Calu3 (cell line): Measurements from ENCODE around the gene CD38. TPM values are rescaled to one million over a fixed set of nuclear protein-coding genes. Genes with fewer than 3 reads are reported as not detected.

Experiments
- BruUV-seq: library from RNA; stranded (reverse); fragments of 400-500 nt; replicated peaks from 2 replicates; lab custom pipeline; 2021; lab: Mats Ljungman, UMichigan
- CTCF ChIA-PET: fragments of 300-600 bp; sonication (Branson Sonifier 250); formaldehyde crosslinking; loops from one replicate; lab custom pipeline; 2022; ENCODE audit warnings: antibody characterized with exemption; lab: Charles Lee
- DNase-seq: peaks from one replicate; pipeline ENCODE4 v3.0.0; 2022
- H3K27ac Mint-ChIP-seq: one replicate; pipeline ENCODE4 v1.8.0; 2022; ENCODE audit warnings: mixed read lengths; ENCODE audit not compliant: unreplicated experiment
- H3K27me3 Mint-ChIP-seq: one replicate; pipeline ENCODE4 v1.8.0; 2022; ENCODE audit warnings: mixed read lengths; ENCODE audit not compliant: unreplicated experiment
- H3K36me3 Mint-ChIP-seq: one replicate; pipeline ENCODE4 v1.8.0; 2022; ENCODE audit warnings: mild to moderate bottlenecking, moderate library complexity, mixed read lengths; ENCODE audit not compliant: insufficient read depth, unreplicated experiment
- H3K4me1 Mint-ChIP-seq: one replicate; pipeline ENCODE4 v1.8.0; 2022; ENCODE audit warnings: mild to moderate bottlenecking, low read depth, mixed read lengths; ENCODE audit not compliant: unreplicated experiment
- H3K4me3 Mint-ChIP-seq: one replicate; pipeline ENCODE4 v1.8.0; 2022; ENCODE audit warnings: mild to moderate bottlenecking, low read depth, moderate library complexity, mixed read lengths; ENCODE audit not compliant: unreplicated experiment
- H3K9me3 Mint-ChIP-seq: one replicate; pipeline ENCODE4 v1.8.0; 2022; ENCODE audit warnings: low read depth, mixed read lengths; ENCODE audit not compliant: unreplicated experiment
- intact Hi-C: fragments of 100-400 bp; cut with micrococcal nuclease; formaldehyde crosslinking; loops from one replicate; pipeline ENCODE4 v1.10.0; 2022; ENCODE audit not compliant: unreplicated experiment
- total RNA-seq: library from RNA; stranded (reverse); gene quantifications from 2 replicates; pipeline ENCODE4 v1.2.3, GENCODE V29; 2022
- TF ChIP-seq, protein P1 (sequence below): fragments of 200-600 bp; IDR thresholded peaks from one replicate; pipeline ENCODE4 v1.8.0; 2022; ENCODE audit warnings: antibody characterized with exemption; ENCODE audit not compliant: unreplicated experiment

CD38 gene
- total RNA-seq, 1 experiment from 2014 or later: 3.4 TPM

DNA sequence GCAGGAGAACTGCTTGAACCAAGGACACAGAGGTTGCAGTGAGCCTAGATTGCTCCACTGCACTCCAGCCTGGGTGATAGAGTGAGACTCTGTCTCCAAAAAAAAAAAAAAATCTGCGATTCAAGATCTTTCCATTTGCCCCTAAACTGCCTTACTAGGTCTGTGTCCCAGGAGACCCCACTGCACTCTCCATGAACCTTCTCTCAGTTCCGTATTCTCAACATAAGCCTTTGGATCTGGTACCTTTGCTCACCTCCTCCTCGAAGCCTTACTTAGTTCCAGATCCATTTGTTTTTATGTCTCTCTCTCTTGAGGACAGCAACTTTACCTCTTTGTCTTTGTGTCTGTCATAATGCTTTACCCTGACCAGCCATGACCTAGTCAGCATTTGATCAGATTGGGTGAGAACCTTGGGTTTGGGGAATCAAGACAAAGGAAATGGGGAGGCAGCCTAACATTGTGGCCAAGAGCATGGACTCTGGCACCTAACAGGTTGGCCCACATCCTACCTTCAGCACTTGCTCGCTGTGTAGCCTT is 41.5 kb upstream of the CD38 start:
- CTCF ChIA-PET: no interaction called here
- BruUV-seq: no TSS peak
- TF ChIP-seq, protein P1, sequence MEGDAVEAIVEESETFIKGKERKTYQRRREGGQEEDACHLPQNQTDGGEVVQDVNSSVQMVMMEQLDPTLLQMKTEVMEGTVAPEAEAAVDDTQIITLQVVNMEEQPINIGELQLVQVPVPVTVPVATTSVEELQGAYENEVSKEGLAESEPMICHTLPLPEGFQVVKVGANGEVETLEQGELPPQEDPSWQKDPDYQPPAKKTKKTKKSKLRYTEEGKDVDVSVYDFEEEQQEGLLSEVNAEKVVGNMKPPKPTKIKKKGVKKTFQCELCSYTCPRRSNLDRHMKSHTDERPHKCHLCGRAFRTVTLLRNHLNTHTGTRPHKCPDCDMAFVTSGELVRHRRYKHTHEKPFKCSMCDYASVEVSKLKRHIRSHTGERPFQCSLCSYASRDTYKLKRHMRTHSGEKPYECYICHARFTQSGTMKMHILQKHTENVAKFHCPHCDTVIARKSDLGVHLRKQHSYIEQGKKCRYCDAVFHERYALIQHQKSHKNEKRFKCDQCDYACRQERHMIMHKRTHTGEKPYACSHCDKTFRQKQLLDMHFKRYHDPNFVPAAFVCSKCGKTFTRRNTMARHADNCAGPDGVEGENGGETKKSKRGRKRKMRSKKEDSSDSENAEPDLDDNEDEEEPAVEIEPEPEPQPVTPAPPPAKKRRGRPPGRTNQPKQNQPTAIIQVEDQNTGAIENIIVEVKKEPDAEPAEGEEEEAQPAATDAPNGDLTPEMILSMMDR: no peak
- intact Hi-C loops: no loop called here
- Mint-ChIP-seq H3K27ac (no peak overlapping the region), H3K4me1 (no peaks in the 10 kb centered on the region), H3K27me3 (no peaks in the 10 kb centered on the region), H3K36me3 (no peaks in the 10 kb centered on the region), H3K9me3 (no peaks in the 10 kb centered on the region), H3K4me3 (no peak overlapping the region)
- no peak for DNase-seq

DNA sequence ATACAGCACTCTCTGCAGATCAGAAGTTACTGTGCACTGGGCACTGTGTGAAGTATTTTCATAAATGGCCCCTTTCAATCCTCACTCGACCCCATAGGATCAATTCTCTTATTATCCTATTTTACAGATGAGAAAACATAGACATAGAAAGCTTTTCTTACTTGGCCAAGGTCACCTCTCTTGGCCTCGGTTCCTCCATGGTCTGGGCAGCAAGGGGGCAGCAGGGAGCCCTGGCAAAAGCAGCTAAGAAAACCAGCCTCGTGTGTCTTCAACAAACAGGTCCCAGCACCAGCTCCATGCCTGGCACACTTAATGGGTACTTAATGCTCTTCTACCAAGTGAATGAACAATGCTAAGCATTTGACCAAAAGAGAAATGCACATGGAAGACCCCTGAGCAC is 40.9 kb upstream of the CD38 start:
- H3K4me3 Mint-ChIP-seq: no peak overlapping the region
- DNase-seq: no peak
- H3K36me3 Mint-ChIP-seq: no peaks in the 10 kb centered on the region
- H3K27me3 Mint-ChIP-seq: no peaks in the 10 kb centered on the region
- no peak overlapping the region for H3K27ac Mint-ChIP-seq
- TF ChIP-seq, protein P1: no peak
- H3K9me3 Mint-ChIP-seq: no peaks in the 10 kb centered on the region
- CTCF ChIA-PET: no interaction called here
- intact Hi-C loops: no loop called here
- no peaks in the 10 kb centered on the region for H3K4me1 Mint-ChIP-seq
- no TSS peak for BruUV-seq

DNA sequence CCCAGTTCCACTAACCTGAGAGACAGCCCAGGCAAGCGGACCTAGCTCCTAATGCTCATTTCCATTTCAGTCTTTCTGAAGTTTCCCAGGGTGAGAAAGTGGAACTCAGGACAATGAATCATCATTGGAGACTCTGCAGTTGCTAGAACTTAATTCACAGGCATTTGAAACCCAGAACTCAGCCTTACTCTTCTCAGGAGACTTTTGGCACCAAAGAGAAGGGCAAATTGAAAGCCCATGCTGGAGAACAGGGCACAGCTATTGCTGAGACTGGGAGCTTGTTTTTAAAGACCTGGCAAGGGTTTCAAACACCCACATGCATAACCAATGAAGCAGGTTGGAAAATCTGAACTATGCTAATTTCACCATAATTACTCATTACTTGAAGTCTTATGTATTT is 39.3 kb upstream of the CD38 start:
- H3K4me3 Mint-ChIP-seq: no peak overlapping the region
- peaks cover 2% of the 10 kb centered on the region for H3K9me3 Mint-ChIP-seq
- no peaks in the 10 kb centered on the region for H3K36me3 Mint-ChIP-seq
- DNase-seq: no peak
- no peaks in the 10 kb centered on the region for H3K4me1 Mint-ChIP-seq
- no TSS peak for BruUV-seq
- H3K27ac Mint-ChIP-seq: no peak overlapping the region
- no peaks in the 10 kb centered on the region for H3K27me3 Mint-ChIP-seq
- TF ChIP-seq, protein P1: no peak
- intact Hi-C loops: no loop called here
- CTCF ChIA-PET: interaction anchor here (0.7 kb wide), 1 partner anchor 15 kb away, joined by 4 read pairs; no protein-coding TSS in a partner anchor

DNA sequence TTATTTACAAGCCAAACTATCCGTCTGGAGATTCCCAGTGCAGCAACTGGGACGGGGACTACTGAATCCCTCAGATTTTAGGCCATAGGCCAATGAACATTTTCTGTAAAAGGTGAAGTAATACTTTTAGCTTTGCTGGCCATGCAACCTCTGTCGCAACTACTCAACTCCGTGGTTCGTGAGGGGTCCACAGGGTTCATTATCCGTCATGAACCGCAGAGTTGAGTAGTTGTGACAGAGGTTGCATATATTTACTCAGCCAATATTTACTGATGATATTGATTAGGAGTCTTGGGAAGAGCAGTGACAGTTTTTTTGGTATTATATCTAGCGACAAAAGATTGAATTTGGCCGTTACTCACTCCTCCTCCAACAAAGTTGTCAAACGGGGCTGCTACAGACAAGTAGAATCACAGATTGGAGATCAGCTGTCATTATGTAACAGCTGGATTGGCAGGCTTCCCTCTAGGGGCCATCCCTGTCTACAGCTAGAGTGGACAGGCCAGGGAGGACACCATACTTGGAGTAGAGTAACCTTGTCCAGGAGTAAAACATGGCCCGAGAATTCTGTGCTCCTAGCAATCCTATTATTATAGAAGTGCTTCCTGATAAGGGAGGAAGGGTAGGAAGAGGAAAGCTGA is 37.2 kb upstream of the CD38 start:
- H3K4me3 Mint-ChIP-seq: no peak overlapping the region
- TF ChIP-seq, protein P1: no peak
- CTCF ChIA-PET: no interaction called here
- peaks cover 4% of the 10 kb centered on the region for H3K9me3 Mint-ChIP-seq
- intact Hi-C loops: no loop called here
- no peaks in the 10 kb centered on the region for H3K36me3 Mint-ChIP-seq
- H3K4me1 Mint-ChIP-seq: no peaks in the 10 kb centered on the region
- H3K27me3 Mint-ChIP-seq: no peaks in the 10 kb centered on the region
- no peak overlapping the region for H3K27ac Mint-ChIP-seq
- DNase-seq: no peak
- no TSS peak for BruUV-seq
